HG03439 (cell line): ENCODE measurements around the gene ZSCAN4.

ENCODE experiments used
- ATAC-seq: cut with Tn5 transposase; IDR thresholded peaks from one replicate; pipeline ENCODE4 v1.9.1; 2021; ENCODE audit warnings: mild to moderate bottlenecking, moderate library complexity; ENCODE audit not compliant: unreplicated experiment

The ZSCAN4 gene

GRCh38 chr19:57672466-57672865 is 3.7 kb downstream of the ZSCAN4 start:
- ATAC-seq: no peak

GRCh38 chr19:57675881-57676280 is 7.1 kb downstream of the ZSCAN4 start:
- no peak for ATAC-seq

DNA sequence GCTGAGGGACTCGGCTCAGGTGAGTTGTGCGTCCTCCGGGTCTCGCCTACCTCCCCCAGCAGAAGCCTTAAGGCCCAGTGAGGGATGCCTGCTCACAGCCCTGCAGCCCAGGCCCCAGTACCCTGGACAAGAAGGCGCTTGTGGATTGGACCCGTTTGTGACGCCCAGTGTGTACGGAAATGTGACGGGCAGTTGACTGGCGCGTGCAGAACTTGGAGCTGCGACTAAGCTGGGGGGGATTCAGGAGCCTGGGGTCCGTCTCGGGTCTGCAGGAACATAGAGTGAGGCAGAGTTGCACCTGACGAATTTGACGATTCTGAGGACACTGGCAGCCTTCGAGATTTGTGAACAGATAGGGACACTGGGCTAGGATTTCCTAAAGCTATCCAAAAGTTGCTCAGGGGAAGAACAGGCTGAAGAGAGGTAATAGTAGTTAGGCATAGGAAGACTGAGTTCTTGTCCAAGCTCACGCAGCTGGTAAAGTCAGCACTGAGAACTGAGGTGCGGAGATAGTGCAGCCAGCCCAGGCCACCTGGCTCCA is 13.6 kb downstream of the ZSCAN4 start:
- ATAC-seq: no peak

DNA sequence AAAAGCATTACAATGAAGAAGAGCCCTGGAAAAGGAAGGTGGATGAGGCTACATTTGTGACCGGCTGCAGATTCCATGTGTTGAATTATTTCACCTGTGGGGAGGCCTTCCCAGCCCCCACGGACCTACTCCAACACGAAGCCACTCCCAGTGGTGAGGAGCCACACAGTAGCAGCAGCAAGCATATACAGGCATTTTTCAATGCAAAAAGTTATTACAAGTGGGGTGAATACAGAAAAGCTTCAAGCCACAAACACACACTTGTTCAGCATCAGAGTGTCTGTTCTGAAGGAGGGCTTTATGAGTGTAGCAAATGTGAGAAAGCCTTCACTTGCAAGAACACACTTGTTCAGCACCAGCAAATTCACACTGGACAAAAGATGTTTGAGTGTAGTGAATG is 18.0 kb downstream of the ZSCAN4 start:
- no peak for ATAC-seq

DNA sequence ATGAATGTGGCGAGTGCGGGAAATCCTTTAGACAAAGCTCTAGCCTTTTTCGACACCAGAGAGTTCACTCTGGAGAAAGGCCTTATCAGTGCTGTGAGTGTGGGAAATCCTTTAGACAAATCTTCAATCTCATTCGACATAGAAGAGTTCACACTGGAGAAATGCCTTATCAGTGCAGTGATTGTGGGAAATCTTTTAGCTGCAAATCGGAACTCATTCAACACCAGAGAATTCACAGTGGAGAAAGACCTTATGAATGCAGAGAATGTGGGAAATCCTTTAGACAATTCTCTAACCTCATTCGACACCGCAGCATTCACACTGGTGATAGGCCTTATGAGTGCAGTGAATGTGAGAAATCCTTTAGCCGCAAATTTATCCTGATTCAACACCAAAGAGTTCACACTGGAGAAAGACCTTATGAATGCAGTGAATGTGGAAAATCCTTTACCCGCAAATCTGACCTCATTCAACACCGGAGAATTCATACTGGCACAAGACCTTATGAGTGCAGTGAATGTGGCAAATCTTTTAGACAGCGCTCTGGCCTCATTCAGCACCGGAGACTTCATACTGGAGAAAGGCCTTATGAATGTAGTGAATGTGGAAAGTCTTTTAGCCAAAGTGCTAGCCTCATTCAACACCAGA is 18.8 kb downstream of the ZSCAN4 start:
- ATAC-seq: no peak

- ATAC-seq: no peak
These were observed 19.5 kb downstream of the ZSCAN4 start for GRCh38 chr19:57688011-57688763.

DNA sequence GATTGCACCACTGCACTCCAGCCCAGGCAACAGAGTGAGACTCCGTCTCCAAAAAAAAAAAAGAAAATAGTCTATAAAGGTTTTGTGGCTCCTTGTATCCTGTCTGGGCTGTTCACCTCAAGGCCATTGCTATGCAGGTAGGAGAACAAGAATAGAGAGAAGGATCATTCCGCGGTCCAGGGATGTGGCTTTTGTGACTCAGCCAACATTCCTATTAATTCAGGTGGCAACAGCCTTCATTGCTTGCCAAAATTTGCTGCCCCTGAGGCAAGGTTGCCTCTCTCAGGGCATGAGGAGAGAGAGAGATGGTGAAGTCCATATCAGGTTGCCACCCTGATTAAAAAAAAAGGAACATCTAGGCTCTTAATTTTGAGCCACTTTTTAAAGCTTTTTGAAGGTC is 21.0 kb downstream of the ZSCAN4 start:
- ATAC-seq: no peak

DNA sequence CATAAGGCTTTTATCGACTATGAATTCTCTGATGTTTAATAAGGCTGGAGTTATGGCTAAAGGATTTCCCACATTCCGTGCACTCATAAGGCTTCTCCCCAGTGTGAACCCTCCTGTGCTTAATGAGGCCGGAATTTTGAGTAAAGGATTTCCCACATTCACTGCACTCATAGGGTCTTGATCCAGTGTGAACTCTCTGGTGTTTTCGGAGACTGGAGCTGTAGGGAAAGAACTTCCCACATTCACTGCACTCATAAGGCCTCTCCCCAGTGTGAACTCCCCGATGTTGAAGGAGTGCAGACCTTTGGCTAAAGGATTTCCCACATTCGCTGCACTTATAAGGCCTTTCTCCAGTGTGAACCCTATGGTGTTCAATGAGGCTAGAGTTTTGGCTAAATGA is 32.9 kb downstream of the ZSCAN4 start:
- ATAC-seq: no peak

DNA sequence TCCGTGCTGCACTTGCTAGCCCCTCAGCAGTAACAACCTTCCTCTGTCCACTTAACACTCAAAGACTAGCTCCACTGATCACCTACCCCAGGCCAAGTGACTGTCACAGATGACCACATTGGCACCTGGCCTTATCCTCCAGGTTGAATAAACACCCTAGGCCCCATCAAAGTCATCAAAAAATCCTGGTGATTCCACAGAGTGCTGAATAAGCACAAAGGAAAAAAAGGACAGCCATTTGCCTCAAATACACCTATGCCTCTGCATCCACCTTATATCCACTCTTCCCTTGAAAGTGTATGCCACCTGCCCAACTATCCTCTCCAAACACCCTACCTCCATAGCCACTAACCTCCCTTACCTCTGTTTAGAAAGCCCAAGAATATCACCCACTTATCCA is 37.6 kb downstream of the ZSCAN4 start:
- no peak for ATAC-seq

DNA sequence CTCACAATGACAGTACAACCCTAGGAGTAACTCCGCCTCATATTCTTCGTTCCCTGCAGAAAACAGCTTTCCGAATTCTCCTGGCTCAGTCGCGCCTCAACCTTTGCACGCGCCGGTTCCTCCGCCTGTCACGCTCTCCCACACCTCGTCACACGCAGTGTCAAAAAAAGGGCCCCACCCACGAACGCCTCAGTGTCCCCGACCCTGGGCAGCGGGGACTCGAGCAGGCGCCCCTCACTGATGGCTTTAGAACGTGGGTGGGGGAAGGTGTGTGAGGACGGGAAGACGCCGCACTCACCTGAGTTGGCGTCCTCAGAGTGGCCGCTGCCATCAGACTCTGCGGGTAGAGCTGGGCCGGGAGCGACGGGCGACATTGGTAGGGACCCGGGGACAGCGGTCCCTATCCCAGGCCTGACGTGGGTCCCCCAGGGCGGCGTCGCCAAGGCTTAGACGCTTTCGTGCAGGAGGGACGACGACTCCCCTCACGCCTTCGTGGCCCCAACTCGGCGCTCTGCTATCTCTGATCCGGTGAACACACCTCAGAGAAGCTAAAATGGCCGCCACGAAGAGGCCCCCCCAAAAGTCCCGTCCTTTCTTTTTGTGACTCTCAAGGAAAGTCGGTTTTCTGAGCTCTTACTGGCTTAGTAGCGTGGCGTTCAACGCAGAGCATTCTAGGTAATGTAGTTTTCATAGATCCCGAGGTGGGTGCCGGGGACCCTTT is 40.1 kb downstream of the ZSCAN4 start, which contains the start of gene ZNF154:
ZNF154 (minus strand) TSS at position 564 of the 721 bp plus-strand sequence; CDS start at position 331, 233 bp downstream.
- ATAC-seq: no peak

- ATAC-seq: no peak
These were observed 40.9 kb downstream of the ZSCAN4 start for GRCh38 chr19:57709616-57710015.

GRCh38 chr19:57712222-57712621 is 43.5 kb downstream of the ZSCAN4 start:
- no peak for ATAC-seq

- no peak for ATAC-seq
These were observed 50.7 kb downstream of the ZSCAN4 start for GRCh38 chr19:57719424-57719823.

DNA sequence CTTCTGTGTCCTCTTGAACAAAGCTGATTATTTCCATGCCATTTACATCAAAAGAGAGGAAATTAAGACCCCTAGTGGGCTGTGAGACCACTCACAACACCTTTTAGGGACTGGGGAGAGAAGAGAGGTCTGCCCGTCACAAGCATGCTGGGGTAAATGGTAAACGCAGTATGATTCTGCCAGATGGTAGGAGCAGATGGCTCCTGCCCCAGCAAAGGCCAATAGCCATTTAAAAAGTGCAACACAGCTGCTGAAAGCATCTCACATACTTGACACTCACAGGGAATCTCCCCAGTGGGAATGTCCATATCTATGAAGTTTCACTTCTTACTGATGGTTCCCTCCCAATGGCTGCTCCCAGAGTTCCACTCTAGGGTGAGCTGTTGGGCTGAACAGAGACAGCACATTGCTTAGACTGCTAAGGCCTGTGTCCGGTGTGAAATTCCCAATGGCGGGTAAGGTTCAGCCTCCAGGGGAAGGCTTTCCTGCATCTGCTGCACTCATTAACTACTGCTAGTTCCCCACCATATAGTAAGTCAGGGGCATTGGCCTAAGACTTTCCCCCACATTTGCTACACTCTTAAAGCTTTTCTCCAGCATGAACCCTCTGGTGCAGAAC is 51.3 kb downstream of the ZSCAN4 start:
- no peak for ATAC-seq

- ATAC-seq: no peak
These were observed 52.1 kb downstream of the ZSCAN4 start for GRCh38 chr19:57720878-57721277.
